K562 (cell line): ENCODE results near the gene C2orf42. TPM values are rescaled to one million over a fixed set of nuclear protein-coding genes. Genes with fewer than 3 reads are reported as not detected.
A peak's percentile ranks its signal among the peaks of the same experiment; 100 is the strongest.

Source experiments
- ARID4B ChIP-seq: sonication (generic); formaldehyde crosslinking; IDR thresholded peaks from 2 replicates; pipeline ENCODE4 v1.8.0; 2022; ENCODE audit warnings: mild to moderate bottlenecking, missing genetic modification reagents
- BRD9 ChIP-seq: fragments of 450-650 bp; IDR thresholded peaks from 2 replicates; pipeline ENCODE4 v1.6.1; 2018; ENCODE audit warnings: low read depth; ENCODE audit not compliant: partially characterized antibody
- C11orf30 ChIP-seq: fragments of 450-650 bp; IDR thresholded peaks from 2 replicates; pipeline ENCODE4 v1.6.1; 2016; ENCODE audit warnings: low read depth, mild to moderate bottlenecking
- CHCHD3 ChIP-seq: fragments of 250-450 bp; sonication (Bioruptor Pico); IDR thresholded peaks from 2 replicates; pipeline ENCODE4 v2.1.2; 2022; ENCODE audit warnings: mild to moderate bottlenecking
- ETV5 ChIP-seq: sonication (generic); formaldehyde crosslinking; IDR thresholded peaks from 2 replicates; pipeline ENCODE4 v1.4.0; 2020; ENCODE audit warnings: low read depth, mild to moderate bottlenecking, missing genetic modification reagents
- FOSL1 ChIP-seq: fragments of 200-800 bp; sonication (Bioruptor generic); conservative IDR thresholded peaks from 2 replicates; pipeline ENCODE4 v1.6.1; 2016; ENCODE audit warnings: missing genetic modification characterization, missing compliant biosample characterization
- HMG20A ChIP-seq: fragments of 450-650 bp; formaldehyde crosslinking; conservative IDR thresholded peaks from 2 replicates; pipeline ENCODE4 v1.4.0; 2020; ENCODE audit warnings: mild to moderate bottlenecking, mixed read lengths
- LARP7 ChIP-seq: fragments of 450-650 bp; IDR thresholded peaks from 2 replicates; pipeline ENCODE4 v1.6.1; 2016
- PHF21A ChIP-seq: fragments of 450-650 bp; IDR thresholded peaks from 2 replicates; pipeline ENCODE4 v1.6.1; 2017; ENCODE audit warnings: low read depth, borderline replicate concordance
- PHTF2 ChIP-seq: fragments of 250-450 bp; sonication (Bioruptor Pico); IDR thresholded peaks from 2 replicates; pipeline ENCODE4 v1.5.0; 2021; ENCODE audit warnings: mild to moderate bottlenecking
- PRPF4 ChIP-seq: fragments of 200-400 bp; formaldehyde crosslinking; IDR thresholded peaks from one replicate; pipeline ENCODE4 v1.6.1; 2017; ENCODE audit warnings: low read length, low read depth, mild to moderate bottlenecking; ENCODE audit not compliant: insufficient read depth, poor library complexity, severe bottlenecking
- SP2 ChIP-seq: IDR thresholded peaks from 2 replicates; pipeline ENCODE4 v1.6.1; 2011; ENCODE audit warnings: mild to moderate bottlenecking, low read depth, low read length, moderate library complexity; ENCODE audit not compliant: poor library complexity, severe bottlenecking; ENCODE audit errors: extremely low read depth
- SRSF3 ChIP-seq: fragments of 200-400 bp; formaldehyde crosslinking; IDR thresholded peaks from 2 replicates; pipeline ENCODE4 v1.6.1; 2016; ENCODE audit warnings: mild to moderate bottlenecking, low read length, moderate library complexity; ENCODE audit not compliant: insufficient read depth
- THRA ChIP-seq: fragments of 450-650 bp; IDR thresholded peaks from 2 replicates; pipeline ENCODE4 v1.6.1; 2017; ENCODE audit warnings: mild to moderate bottlenecking, moderate library complexity
- ZNF124 ChIP-seq: sonication (generic); formaldehyde crosslinking; IDR thresholded peaks from 2 replicates; pipeline ENCODE4 v1.8.1; 2022; ENCODE audit warnings: missing genetic modification reagents
- ZNF175 ChIP-seq: fragments of 200-800 bp; sonication (Bioruptor generic); IDR thresholded peaks from 2 replicates; pipeline ENCODE4 v1.6.1; 2016; ENCODE audit warnings: low read depth, mild to moderate bottlenecking, missing genetic modification characterization, missing compliant biosample characterization
- ZNF311 ChIP-seq: fragments of 250-450 bp; sonication (Bioruptor Pico); IDR thresholded peaks from 2 replicates; pipeline ENCODE4 v1.4.0; 2020; ENCODE audit warnings: mild to moderate bottlenecking, moderate library complexity
- ZNF444 ChIP-seq: fragments of 250-450 bp; sonication (Bioruptor Pico); IDR thresholded peaks from 2 replicates; pipeline ENCODE4 v1.4.0; 2020; ENCODE audit warnings: mild to moderate bottlenecking, moderate library complexity
- ZNF699 ChIP-seq: fragments of 250-450 bp; sonication (Bioruptor Pico); IDR thresholded peaks from 2 replicates; pipeline ENCODE4 v1.8.0; 2021; ENCODE audit warnings: mild to moderate bottlenecking, moderate library complexity; ENCODE audit not compliant: insufficient replicate concordance
- ZNF830 ChIP-seq: fragments of 250-450 bp; sonication (Bioruptor Pico); IDR thresholded peaks from 2 replicates; pipeline ENCODE4 v1.5.0; 2021; ENCODE audit warnings: mild to moderate bottlenecking
- polyA plus RNA-seq, 8 experiments: library from polyadenylated mRNA; depleted of rRNA in 4 of 8; stranded (reverse) in 5 of 8; unstranded in 3 of 8; fragments of >200 nt; fragmentation: Nextera tagmentation in 2 of 8; fragmentation: Illumina TruSeq in 1 of 8; extraction: Ambion mirVana in 2 of 8; extraction: Trizol in 1 of 8; gene quantifications; 2 replicates each; pipeline versions ENCODE4 v1.2.1 to v1.2.3, GENCODE V29; 2011 to 2014; ENCODE audit warnings: inconsistent platforms in 1 of 8, missing spikeins in 1 of 8
- total RNA-seq, 7 experiments: library from RNA; depleted of rRNA in 6 of 7; stranded (reverse); fragments of >200 nt in 6 of 7; fragmentation: Illumina TruSeq in 2 of 7; extraction: Trizol in 2 of 7; gene quantifications; 2 replicates each; pipeline versions ENCODE4 v1.2.1 to v1.2.3, GENCODE V29; 2011 to 2021; ENCODE audit warnings: low replicate concordance in 1 of 7
- TF ChIP-seq, protein P1 (sequence below): sonication (generic); formaldehyde crosslinking; IDR thresholded peaks from 2 replicates; pipeline ENCODE4 v1.8.0; 2022; ENCODE audit warnings: mild to moderate bottlenecking, missing genetic modification reagents

The C2orf42 gene
- total and polyA plus RNA-seq, 9 of the 15 experiments (the other 6 are each of a cell fraction or from before 2014, with no cell fraction given), result 4.6 to 10.9 (median 7.5) TPM

GRCh38 chr2:70123051-70123828 is 67.6 kb downstream of the C2orf42 start (continued):
- no peak for TF ChIP-seq CHCHD3 (CRISPR knock-in tag)
- TF ChIP-seq ZNF830 (CRISPR knock-in tag), result no peak
- TF ChIP-seq, protein P1, sequence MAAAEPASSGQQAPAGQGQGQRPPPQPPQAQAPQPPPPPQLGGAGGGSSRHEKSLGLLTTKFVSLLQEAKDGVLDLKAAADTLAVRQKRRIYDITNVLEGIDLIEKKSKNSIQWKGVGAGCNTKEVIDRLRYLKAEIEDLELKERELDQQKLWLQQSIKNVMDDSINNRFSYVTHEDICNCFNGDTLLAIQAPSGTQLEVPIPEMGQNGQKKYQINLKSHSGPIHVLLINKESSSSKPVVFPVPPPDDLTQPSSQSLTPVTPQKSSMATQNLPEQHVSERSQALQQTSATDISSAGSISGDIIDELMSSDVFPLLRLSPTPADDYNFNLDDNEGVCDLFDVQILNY, result no peak
- no peak for TF ChIP-seq ZNF124 (CRISPR knock-in tag)
- TF ChIP-seq ZNF311 (CRISPR knock-in tag), result peak; percentile 21; the same call in 1 of the 2 replicates
- no peak for TF ChIP-seq THRA
- no peak for TF ChIP-seq LARP7
- TF ChIP-seq BRD9, result no peak
- TF ChIP-seq ZNF444 (CRISPR knock-in tag), result no peak
- no peak for TF ChIP-seq ETV5 (CRISPR knock-in tag)
- no peak for TF ChIP-seq SRSF3
- no peak for TF ChIP-seq PHTF2 (CRISPR knock-in tag)
- TF ChIP-seq ZNF699 (CRISPR knock-in tag), result no peak
- no peak for TF ChIP-seq C11orf30
- TF ChIP-seq HMG20A (CRISPR knock-in tag), result no peak
- no peak for TF ChIP-seq PHF21A
- TF ChIP-seq ZNF175 (CRISPR knock-in tag), result no peak
- no peak for TF ChIP-seq ARID4B (CRISPR knock-in tag)
- TF ChIP-seq PRPF4, result no peak
- no peak for TF ChIP-seq SP2
- TF ChIP-seq FOSL1 (tag), result no peak
